HCT116 (cell line): ENCODE data around the gene GSTK1. TPM values are rescaled to one million over a fixed set of nuclear protein-coding genes. Genes with fewer than 3 reads are reported as not detected.

ENCODE experiments used
- ATAC-seq: fragments of 200-7000 bp; cut with Tn5 transposase; 2 replicates; pipeline ENCODE4 v1.9.1; 2020; ENCODE audit warnings: mild to moderate bottlenecking, moderate library complexity
- BruUV-seq: library from RNA; stranded (reverse); fragments of 400-500 nt; replicated peaks from 2 replicates; lab custom pipeline; 2021; lab: Mats Ljungman, UMichigan
- CTCF ChIA-PET: fragments of 300-600 bp; sonication (Branson Sonifier 250); formaldehyde crosslinking; loops from one replicate; lab custom pipeline; 2021; ENCODE audit warnings: antibody characterized with exemption; lab: Charles Lee
- POLR2A ChIA-PET: fragments of 300-600, 350-600 bp; sonication (Branson Sonifier 250); formaldehyde crosslinking; loops from one replicate; lab custom pipeline; 2021; ENCODE audit warnings: antibody characterized with exemption; lab: Charles Lee
- RAD21 ChIA-PET, 2 experiments: fragments of 300-600 bp; sonication (Branson Sonifier 250); formaldehyde crosslinking; loops; one replicate each; lab custom pipeline; 2023; ENCODE audit warnings: low total read pairs in 2 of 2; ENCODE audit not compliant: uncharacterized antibody in 2 of 2, unreplicated experiment in 2 of 2, low non-redundant PET in 1 of 2; lab: Charles Lee
- DNase-seq: peaks from one replicate; pipeline ENCODE4 v3.0.0-alpha.2; 2010; ENCODE audit warnings: low read depth, low spot score
- H2AFZ ChIP-seq: fragments of 200-600 bp; shearing (Covaris generic), sonication (generic); 2 replicates; pipeline ENCODE4 v1.6.1; 2017; ENCODE audit warnings: low read depth, mixed run types, mixed read lengths, antibody characterized with exemption, low read length; ENCODE audit not compliant: poor library complexity, severe bottlenecking
- H3K27ac ChIP-seq: 2 replicates; pipeline ENCODE4 v1.5.1; 2012; ENCODE audit warnings: low read depth, low read length
- H3K27me3 ChIP-seq: fragments of 200-600 bp; sonication (generic); 2 replicates; pipeline ENCODE4 v1.6.1; 2016; ENCODE audit warnings: mixed run types, low read length, mixed read lengths; ENCODE audit not compliant: insufficient read depth
- H3K36me3 ChIP-seq, 2 experiments: fragments of 200-500 bp in 1 of 2; fragments of 200-600 bp in 1 of 2; sonication (Bioruptor generic) in 1 of 2; sonication (generic) in 1 of 2; 2 replicates each; pipeline versions ENCODE4 v1.5.1 to v1.6.1; 2014 to 2016; ENCODE audit warnings: low read length in 2 of 2, inconsistent platforms in 1 of 2, mixed read lengths in 1 of 2, mixed run types in 1 of 2; ENCODE audit not compliant: insufficient read depth in 2 of 2, control insufficient read depth in 1 of 2
- H3K4me1 ChIP-seq, 2 experiments: fragments of 200-600 bp in 1 of 2; sonication (generic) in 1 of 2; 2 replicates each; pipeline versions ENCODE4 v1.5.1 to v1.6.1; 2012 to 2017; ENCODE audit warnings: low read length in 2 of 2, inconsistent platforms in 1 of 2, mild to moderate bottlenecking in 1 of 2, mixed read lengths in 1 of 2, mixed run types in 1 of 2, moderate library complexity in 1 of 2; ENCODE audit not compliant: insufficient read depth in 2 of 2, control insufficient read depth in 1 of 2
- H3K4me2 ChIP-seq: fragments of 200-600 bp; sonication (generic); 2 replicates; pipeline ENCODE4 v1.6.1; 2017; ENCODE audit warnings: mixed run types, low read length, mixed read lengths
- H3K4me3 ChIP-seq, 2 experiments: fragments of 200-600 bp in 1 of 2; sonication (generic) in 1 of 2; replicated peaks in 1 of 2; 2 replicates each; pipeline ENCODE4 v1.5.1; 2011 to 2016; ENCODE audit warnings: low read length in 2 of 2, control low read depth in 1 of 2, low read depth in 1 of 2, mild to moderate bottlenecking in 1 of 2, mixed read lengths in 1 of 2, mixed run types in 1 of 2
- H3K79me2 ChIP-seq: fragments of 200-600 bp; sonication (generic); 2 replicates; pipeline ENCODE4 v1.6.1; 2017; ENCODE audit warnings: mild to moderate bottlenecking, mixed run types, low read length, moderate library complexity, mixed read lengths; ENCODE audit not compliant: insufficient read depth
- H3K9ac ChIP-seq: fragments of 200-600 bp; sonication (generic); 2 replicates; pipeline ENCODE4 v1.6.1; 2016; ENCODE audit warnings: low read length, mixed read lengths
- H3K9me2 ChIP-seq: fragments of 200-600 bp; sonication (generic), shearing (Covaris generic); 2 replicates; pipeline ENCODE4 v1.6.1; 2017; ENCODE audit warnings: mixed run types, mild to moderate bottlenecking, moderate library complexity; ENCODE audit not compliant: insufficient read depth
- H3K9me3 ChIP-seq, 2 experiments: fragments of 200-500 bp in 1 of 2; fragments of 200-600 bp in 1 of 2; sonication (Bioruptor generic) in 1 of 2; sonication (generic) in 1 of 2; 2 replicates each; pipeline ENCODE4 v1.6.1; 2014 to 2017; ENCODE audit warnings: low read length in 2 of 2, mixed read lengths in 2 of 2, inconsistent platforms in 1 of 2, low read depth in 1 of 2, mild to moderate bottlenecking in 1 of 2, mixed run types in 1 of 2, moderate library complexity in 1 of 2; ENCODE audit not compliant: control insufficient read depth in 1 of 2, insufficient read depth in 1 of 2
- H4K20me1 ChIP-seq: fragments of 200-600 bp; sonication (generic), shearing (Covaris generic); 2 replicates; pipeline ENCODE4 v1.6.1; 2017; ENCODE audit warnings: mixed run types, mild to moderate bottlenecking, moderate library complexity; ENCODE audit not compliant: insufficient read depth
- CBX3 ChIP-seq: IDR thresholded peaks from 2 replicates; pipeline ENCODE4 v1.6.1; 2012; ENCODE audit warnings: low read depth
- CEBPB ChIP-seq: IDR thresholded peaks from 2 replicates; pipeline ENCODE4 v1.6.1; 2012; ENCODE audit warnings: low read depth
- EGR1 ChIP-seq: IDR thresholded peaks from 2 replicates; pipeline ENCODE4 v1.6.1; 2012; ENCODE audit warnings: low read depth
- EZH2 ChIP-seq: fragments of 200-600 bp; sonication (generic); IDR thresholded peaks from 2 replicates; pipeline ENCODE4 v1.6.1; 2017; ENCODE audit warnings: antibody characterized with exemption, mixed run types
- FOSL1 ChIP-seq: IDR thresholded peaks from 2 replicates; pipeline ENCODE4 v1.6.1; 2012; ENCODE audit warnings: low read depth
- JUND ChIP-seq: IDR thresholded peaks from 2 replicates; pipeline ENCODE4 v1.6.1; 2012
- POLR2A ChIP-seq: IDR thresholded peaks from 2 replicates; pipeline ENCODE4 v1.7.0; 2011; ENCODE audit warnings: borderline replicate concordance; ENCODE audit not compliant: insufficient read depth, insufficient read length; ENCODE audit errors: extremely low read depth
- POLR2AphosphoS5 ChIP-seq: IDR thresholded peaks from 2 replicates; pipeline ENCODE4 v1.6.1; 2011; ENCODE audit warnings: mild to moderate bottlenecking, low read depth, low read length, moderate library complexity
- RAD21 ChIP-seq: IDR thresholded peaks from 2 replicates; pipeline ENCODE4 v1.6.1; 2012; ENCODE audit warnings: low read depth, mild to moderate bottlenecking
- REST ChIP-seq: IDR thresholded peaks from 2 replicates; pipeline ENCODE4 v1.6.1; 2012; ENCODE audit warnings: low read depth
- SIN3A ChIP-seq: IDR thresholded peaks from 2 replicates; pipeline ENCODE4 v1.6.1; 2012; ENCODE audit warnings: low read depth
- SP1 ChIP-seq: IDR thresholded peaks from 2 replicates; pipeline ENCODE4 v1.6.1; 2012; ENCODE audit warnings: low read depth
- TCF7L2 ChIP-seq: IDR thresholded peaks from 2 replicates; pipeline ENCODE4 v1.7.0; 2011; ENCODE audit warnings: borderline replicate concordance, inconsistent platforms; ENCODE audit not compliant: insufficient read depth, insufficient read length; ENCODE audit errors: extremely low read depth
- YY1 ChIP-seq: IDR thresholded peaks from 2 replicates; pipeline ENCODE4 v1.6.1; 2011; ENCODE audit warnings: low read length, low read depth, moderate library complexity, mild to moderate bottlenecking; ENCODE audit not compliant: insufficient replicate concordance; ENCODE audit errors: extremely low read depth
- ZBTB33 ChIP-seq: IDR thresholded peaks from 2 replicates; pipeline ENCODE4 v1.6.1; 2011; ENCODE audit warnings: mild to moderate bottlenecking, low read length, moderate library complexity; ENCODE audit not compliant: insufficient replicate concordance; ENCODE audit errors: extremely low read depth
- ZFX ChIP-seq: fragments of 450-650 bp; IDR thresholded peaks from 2 replicates; pipeline ENCODE4 v1.6.1; 2017
- ZNF274 ChIP-seq: fragments of 200-500 bp; sonication (Bioruptor generic); IDR thresholded peaks from 2 replicates; pipeline ENCODE4 v1.6.1; 2014; ENCODE audit warnings: mild to moderate bottlenecking, low read depth, low read length, inconsistent platforms
- intact Hi-C: fragments of 100-400 bp; cut with micrococcal nuclease; formaldehyde crosslinking; loops from 2 replicates; pipeline ENCODE4 v1.10.0; 2022
- total RNA-seq: library from RNA; stranded (reverse); gene quantifications from one replicate; pipeline ENCODE4 v1.2.1, GENCODE V29; 2021; ENCODE audit not compliant: unreplicated experiment
- TF ChIP-seq, protein P1 (sequence below): IDR thresholded peaks from 2 replicates; pipeline ENCODE4 v1.6.1; 2012
- TF ChIP-seq, protein P2 (sequence below), 3 experiments: fragments of 200-600 bp in 1 of 3; sonication (generic) in 1 of 3; IDR thresholded peaks in 2 of 3; conservative IDR thresholded peaks in 1 of 3; 2 replicates each; pipeline ENCODE4 v1.5.1; 2012 to 2017; ENCODE audit warnings: low read depth in 2 of 3, low read length in 2 of 3, antibody characterized with exemption in 1 of 3, borderline replicate concordance in 1 of 3, control low read depth in 1 of 3, mild to moderate bottlenecking in 1 of 3, mixed read lengths in 1 of 3, mixed run types in 1 of 3, moderate library complexity in 1 of 3; ENCODE audit not compliant: insufficient read depth in 1 of 3

GSTK1 gene
- total RNA-seq, 1 experiment from 2014 or later = 83.6 TPM

DNA sequence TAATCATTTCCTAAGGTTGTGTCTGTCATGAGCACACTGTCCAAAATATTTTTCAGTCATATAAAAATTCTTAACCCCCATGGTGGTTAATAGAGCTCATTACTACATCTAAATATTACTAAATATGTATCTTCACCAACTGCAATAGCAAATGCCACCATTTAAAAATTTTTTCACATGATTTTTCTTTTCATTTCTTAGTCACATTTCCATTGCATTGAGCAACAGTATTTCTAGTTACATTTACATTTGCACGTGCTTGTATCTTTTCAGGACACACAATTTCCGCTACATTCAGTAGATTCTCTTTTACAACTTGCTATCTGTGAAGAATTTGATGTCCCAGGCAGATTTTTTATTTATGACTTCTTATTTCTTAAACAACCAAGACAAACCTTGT, 46.6 kb upstream of the GSTK1 start:
- ATAC-seq (no peak), DNase-seq (no peak)
- Histone ChIP-seq H3K36me3 (no peaks in the 10 kb centered on the region), H3K9me3 (no peaks in the 10 kb centered on the region), H4K20me1 (no peaks in the 10 kb centered on the region), H3K4me2 (no peak overlapping the region), H3K4me3 (no peak overlapping the region), H3K27ac (no peak overlapping the region), H2AFZ (no peak overlapping the region), H3K79me2 (no peaks in the 10 kb centered on the region), H3K4me1 (no peaks in the 10 kb centered on the region), H3K9ac (no peak overlapping the region), H3K9me2 (no peaks in the 10 kb centered on the region), H3K27me3 (no peaks in the 10 kb centered on the region)
- intact Hi-C loops = loop anchor here (10.0 kb wide), 1 partner anchor 362 kb away; the partner anchor contains the start of gene EPHB6
- ChIA-PET POLR2A (no interaction called here), CTCF (interaction anchor here (4.3 kb wide), 1 partner anchor 208 kb away, joined by 331 read pairs; no protein-coding TSS in a partner anchor), RAD21 (interaction anchor here in 1 of 2 experiments (2.4 kb wide), 1 partner anchor 213 kb away, joined by 10 read pairs; no protein-coding TSS in a partner anchor)
- TF ChIP-seq CEBPB (no peak), ZBTB33 (no peak), SIN3A (no peak), TCF7L2 (no peak), REST (no peak), POLR2A (no peak), POLR2AphosphoS5 (no peak), YY1 (no peak), FOSL1 (no peak), JUND (no peak), CBX3 (no peak), RAD21 (no peak), EGR1 (no peak), SP1 (no peak), ZNF274 (no peak), EZH2 (no peak), ZFX (no peak)
- TF ChIP-seq, protein P1, sequence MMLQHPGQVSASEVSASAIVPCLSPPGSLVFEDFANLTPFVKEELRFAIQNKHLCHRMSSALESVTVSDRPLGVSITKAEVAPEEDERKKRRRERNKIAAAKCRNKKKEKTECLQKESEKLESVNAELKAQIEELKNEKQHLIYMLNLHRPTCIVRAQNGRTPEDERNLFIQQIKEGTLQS = no peak
- TF ChIP-seq, protein P2, sequence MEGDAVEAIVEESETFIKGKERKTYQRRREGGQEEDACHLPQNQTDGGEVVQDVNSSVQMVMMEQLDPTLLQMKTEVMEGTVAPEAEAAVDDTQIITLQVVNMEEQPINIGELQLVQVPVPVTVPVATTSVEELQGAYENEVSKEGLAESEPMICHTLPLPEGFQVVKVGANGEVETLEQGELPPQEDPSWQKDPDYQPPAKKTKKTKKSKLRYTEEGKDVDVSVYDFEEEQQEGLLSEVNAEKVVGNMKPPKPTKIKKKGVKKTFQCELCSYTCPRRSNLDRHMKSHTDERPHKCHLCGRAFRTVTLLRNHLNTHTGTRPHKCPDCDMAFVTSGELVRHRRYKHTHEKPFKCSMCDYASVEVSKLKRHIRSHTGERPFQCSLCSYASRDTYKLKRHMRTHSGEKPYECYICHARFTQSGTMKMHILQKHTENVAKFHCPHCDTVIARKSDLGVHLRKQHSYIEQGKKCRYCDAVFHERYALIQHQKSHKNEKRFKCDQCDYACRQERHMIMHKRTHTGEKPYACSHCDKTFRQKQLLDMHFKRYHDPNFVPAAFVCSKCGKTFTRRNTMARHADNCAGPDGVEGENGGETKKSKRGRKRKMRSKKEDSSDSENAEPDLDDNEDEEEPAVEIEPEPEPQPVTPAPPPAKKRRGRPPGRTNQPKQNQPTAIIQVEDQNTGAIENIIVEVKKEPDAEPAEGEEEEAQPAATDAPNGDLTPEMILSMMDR (IDR thresholded peaks at IDR 0.05 in 2 of 3, conservative IDR thresholded peaks at IDR 0.05 in 1 of 3; ENCODE audit: borderline replicate concordance in 1 of 3, insufficient read depth in 1 of 3, low read depth in 2 of 3, low read length in 2 of 3) = no peak
- BruUV-seq = no TSS peak
